H1 (cell line): ENCODE data around the gene MMP19. TPM values are rescaled to one million over a fixed set of nuclear protein-coding genes. Genes with fewer than 3 reads are reported as not detected.

ENCODE experiments used
- CTCF ChIA-PET: fragments of 300-600 bp; sonication (Branson Sonifier 250); formaldehyde crosslinking; loops from one replicate; lab custom pipeline; 2021; ENCODE audit not compliant: partially characterized antibody; lab: Charles Lee
- POLR2A ChIA-PET: fragments of 300-600 bp; sonication (Branson Sonifier 250); formaldehyde crosslinking; loops from one replicate; lab custom pipeline; 2021; ENCODE audit warnings: inconsistent platforms; ENCODE audit not compliant: partially characterized antibody; lab: Charles Lee
- DNase-seq, 2 experiments: peaks; one replicate each; pipeline versions ENCODE4 v3.0.0 to v3.0.0-alpha.2; 2010 to 2022; ENCODE audit warnings: low spot score in 2 of 2, low read depth in 1 of 2, mixed read lengths in 1 of 2
- FAIRE-seq: peaks from 2 replicates; lab custom pipeline; 2011; peaks lifted over from hg19 to GRCh38; lab: Jason Lieb, UNC
- H2AFZ ChIP-seq: 2 replicates; pipeline ENCODE4 v1.8.1; 2012; ENCODE audit warnings: low read length, inconsistent platforms
- H2AK5ac ChIP-seq: 2 replicates; pipeline ENCODE4 v1.6.1; 2013; ENCODE audit warnings: low read depth, low read length
- H2BK120ac ChIP-seq: replicated peaks from 2 replicates; pipeline ENCODE3; 2013; ENCODE audit warnings: low read depth, low read length, inconsistent platforms
- H2BK12ac ChIP-seq: 2 replicates; pipeline ENCODE4 v1.6.1; 2013; ENCODE audit warnings: low read depth, low read length
- H2BK15ac ChIP-seq: 2 replicates; pipeline ENCODE4 v1.6.1; 2013; ENCODE audit warnings: low read length
- H2BK20ac ChIP-seq: 2 replicates; pipeline ENCODE4 v1.6.1; 2013; ENCODE audit warnings: low read length
- H2BK5ac ChIP-seq: 2 replicates; pipeline ENCODE4 v1.6.1; 2013; ENCODE audit warnings: low read depth, low read length
- H3K14ac ChIP-seq: 2 replicates; pipeline ENCODE4 v1.6.1; 2013; ENCODE audit warnings: inconsistent platforms; ENCODE audit not compliant: insufficient read length
- H3K18ac ChIP-seq: 2 replicates; pipeline ENCODE4 v1.6.1; 2013; ENCODE audit warnings: low read length; ENCODE audit errors: extremely low read depth
- H3K23ac ChIP-seq: 2 replicates; pipeline ENCODE4 v1.6.1; 2013; ENCODE audit warnings: inconsistent platforms; ENCODE audit not compliant: insufficient read length
- H3K23me2 ChIP-seq: 2 replicates; pipeline ENCODE4 v1.6.1; 2013; ENCODE audit warnings: low read depth, low read length
- H3K27ac ChIP-seq: 2 replicates; pipeline ENCODE4 v1.6.1; 2011; ENCODE audit warnings: low read depth, low read length, inconsistent platforms
- H3K27me3 ChIP-seq, 4 experiments: replicated peaks in 1 of 4; 1 replicate in 1 of 4; 2 replicates in 3 of 4; pipeline versions ENCODE4 v1.6.1 to v1.8.1; 2011 to 2013; ENCODE audit warnings: low read length in 3 of 4, mild to moderate bottlenecking in 3 of 4, inconsistent platforms in 2 of 4, mixed read lengths in 2 of 4, moderate library complexity in 1 of 4; ENCODE audit not compliant: control insufficient read depth in 3 of 4, insufficient read depth in 3 of 4; ENCODE audit errors: extremely low read depth in 1 of 4
- H3K36me3 ChIP-seq, 4 experiments: 2 replicates each; pipeline versions ENCODE4 v1.6.1 to v1.8.1; 2011 to 2013; ENCODE audit warnings: mild to moderate bottlenecking in 4 of 4, low read length in 3 of 4, moderate library complexity in 2 of 4, control low read depth in 1 of 4, inconsistent platforms in 1 of 4; ENCODE audit not compliant: insufficient read depth in 4 of 4, control insufficient read depth in 2 of 4
- H3K4ac ChIP-seq: replicated peaks from 2 replicates; pipeline ENCODE3; 2013; ENCODE audit warnings: low read length, low read depth, mixed read lengths, inconsistent platforms; ENCODE audit not compliant: insufficient read length
- H3K4me1 ChIP-seq, 4 experiments: replicated peaks in 1 of 4; 1 replicate in 1 of 4; 2 replicates in 3 of 4; pipeline versions ENCODE4 v1.6.1 to v1.8.1; 2011 to 2013; ENCODE audit warnings: low read length in 3 of 4, inconsistent platforms in 2 of 4, mixed read lengths in 1 of 4; ENCODE audit not compliant: insufficient read depth in 4 of 4, control insufficient read depth in 3 of 4
- H3K4me2 ChIP-seq, 2 experiments: 2 replicates each; pipeline versions ENCODE4 v1.6.1 to v1.8.1; 2011 to 2013; ENCODE audit warnings: low read depth in 2 of 2, low read length in 2 of 2, control low read depth in 1 of 2, inconsistent platforms in 1 of 2, mild to moderate bottlenecking in 1 of 2; ENCODE audit not compliant: insufficient read depth in 1 of 2
- H3K4me3 ChIP-seq, 4 experiments: fragments of 200-600, 300-600 bp in 1 of 4; sonication (generic), shearing (Covaris generic), sonication (Bioruptor Twin) in 1 of 4; 2 replicates each; pipeline versions ENCODE4 v1.5.1 to v1.8.1; 2011 to 2016; ENCODE audit warnings: low read length in 4 of 4, low read depth in 3 of 4, control low read depth in 2 of 4, inconsistent platforms in 2 of 4, mild to moderate bottlenecking in 2 of 4, mixed read lengths in 1 of 4, moderate library complexity in 1 of 4; ENCODE audit not compliant: insufficient read depth in 2 of 4; ENCODE audit errors: extremely low read depth in 1 of 4
- H3K56ac ChIP-seq: replicated peaks from 2 replicates; pipeline ENCODE3; 2013; ENCODE audit warnings: low read depth, mild to moderate bottlenecking, mixed read lengths, low read length, inconsistent platforms; ENCODE audit not compliant: insufficient read length
- H3K79me1 ChIP-seq: 2 replicates; pipeline ENCODE4 v1.6.1; 2013; ENCODE audit warnings: low read depth, low read length, control low read depth
- H3K79me2 ChIP-seq, 2 experiments: 2 replicates each; pipeline versions ENCODE4 v1.6.1 to v1.8.1; 2012 to 2013; ENCODE audit warnings: low read length in 2 of 2, mild to moderate bottlenecking in 2 of 2, inconsistent platforms in 1 of 2; ENCODE audit not compliant: insufficient read depth in 2 of 2, control insufficient read depth in 1 of 2
- H3K9ac ChIP-seq, 4 experiments: replicated peaks in 1 of 4; 1 replicate in 1 of 4; 2 replicates in 3 of 4; pipeline versions ENCODE4 v1.6.1 to v1.8.1; 2011 to 2013; ENCODE audit warnings: low read depth in 3 of 4, low read length in 3 of 4, control low read depth in 2 of 4, mild to moderate bottlenecking in 2 of 4, moderate library complexity in 2 of 4, inconsistent platforms in 1 of 4; ENCODE audit errors: extremely low read depth in 1 of 4
- H3K9me3 ChIP-seq, 2 experiments: 2 replicates each; pipeline versions ENCODE4 v1.6.1 to v1.8.1; 2012 to 2013; ENCODE audit warnings: mild to moderate bottlenecking in 2 of 2, moderate library complexity in 2 of 2, control low read depth in 1 of 2, inconsistent platforms in 1 of 2, low read depth in 1 of 2, low read length in 1 of 2, mixed read lengths in 1 of 2; ENCODE audit not compliant: insufficient read depth in 2 of 2
- H4K20me1 ChIP-seq, 2 experiments: replicated peaks in 1 of 2; 2 replicates each; pipeline versions ENCODE3 to v1.8.1; 2011 to 2013; ENCODE audit warnings: inconsistent platforms in 2 of 2, low read length in 2 of 2, mild to moderate bottlenecking in 1 of 2; ENCODE audit not compliant: insufficient read depth in 2 of 2, control insufficient read depth in 1 of 2
- H4K5ac ChIP-seq: 2 replicates; pipeline ENCODE4 v1.6.1; 2013; ENCODE audit warnings: low read length, low read depth, mixed read lengths, inconsistent platforms; ENCODE audit not compliant: insufficient read length
- H4K8ac ChIP-seq: 2 replicates; pipeline ENCODE4 v1.8.0; 2013; ENCODE audit warnings: mild to moderate bottlenecking, moderate library complexity, low read length, inconsistent platforms; ENCODE audit not compliant: insufficient read depth; ENCODE audit errors: extremely low read depth
- H4K91ac ChIP-seq: replicated peaks from 2 replicates; pipeline ENCODE3; 2013; ENCODE audit warnings: low read length, mixed read lengths, inconsistent platforms; ENCODE audit not compliant: insufficient read length
- EP300 ChIP-seq, 2 experiments: IDR thresholded peaks; 1 replicate in 1 of 2; 2 replicates in 1 of 2; pipeline ENCODE4 v1.6.1; 2011 to 2012; ENCODE audit warnings: low read depth in 2 of 2, low read length in 2 of 2, mild to moderate bottlenecking in 2 of 2, borderline replicate concordance in 1 of 2, inconsistent platforms in 1 of 2, moderate library complexity in 1 of 2
- PHF8 ChIP-seq: fragments of 200-600 bp; sonication (generic); conservative IDR thresholded peaks from 2 replicates; pipeline ENCODE4 v1.7.1; 2012; ENCODE audit warnings: low read depth, mild to moderate bottlenecking, inconsistent platforms, low read length, moderate library complexity
- RBBP5 ChIP-seq: IDR thresholded peaks from 2 replicates; pipeline ENCODE4 v1.7.1; 2012; ENCODE audit warnings: low read depth, mild to moderate bottlenecking, inconsistent platforms, low read length, moderate library complexity, borderline replicate concordance
- RNF2 ChIP-seq: fragments of 200-900, 300-1000 bp; sonication (generic); IDR thresholded peaks from 2 replicates; pipeline ENCODE4 v1.7.1; 2016; ENCODE audit warnings: borderline replicate concordance, low read depth, mild to moderate bottlenecking, antibody characterized with exemption, low read length; ENCODE audit not compliant: poor library complexity, severe bottlenecking; ENCODE audit errors: missing control alignments
- RXRA ChIP-seq: IDR thresholded peaks from 2 replicates; pipeline ENCODE4 v1.6.1; 2011; ENCODE audit warnings: low read depth, mild to moderate bottlenecking, low read length, moderate library complexity; ENCODE audit not compliant: insufficient read depth
- SIN3A ChIP-seq, 2 experiments: IDR thresholded peaks in 1 of 2; conservative IDR thresholded peaks in 1 of 2; 2 replicates each; pipeline ENCODE4 v1.6.1; 2011 to 2012; ENCODE audit warnings: low read length in 2 of 2, improper control_type of control experiment in 1 of 2, low read depth in 1 of 2, mild to moderate bottlenecking in 1 of 2
- WGBS, 2 experiments: shearing (Covaris generic) in 1 of 2; methylation state at CpG; one replicate each; pipeline versions ENCODE4 v1.1.6 to v1.1.7; 2013 to 2015; ENCODE audit warnings: low lambda C conversion rate in 2 of 2, mixed read lengths in 2 of 2, inconsistent platforms in 1 of 2, low coverage in 1 of 2, missing lambda C conversion rate in 1 of 2; ENCODE audit not compliant: insufficient replicate concordance in 2 of 2, insufficient coverage in 1 of 2, insufficient read length in 1 of 2; ENCODE audit errors: extremely low coverage in 1 of 2, missing lambda C conversion rate in 1 of 2; 5-methylcytosine and 5-hydroxymethylcytosine counted together
- polyA plus RNA-seq, 7 experiments: library from polyadenylated mRNA; depleted of rRNA in 3 of 7; stranded (reverse) in 5 of 7; unstranded in 2 of 7; fragments of >200 nt in 5 of 7; fragments of 200-250 nt in 2 of 7; gene quantifications; 1 replicate in 5 of 7; 2 replicates in 1 of 7; 4 replicates in 1 of 7; pipeline versions ENCODE4 v1.2.1 to v1.2.3, GENCODE V29; 2011 to 2013; ENCODE audit warnings: missing spikeins in 2 of 7, mixed read lengths in 2 of 7
- total RNA-seq: library from RNA; stranded (reverse); fragmentation: NEBNext Ultra II Directional; extraction: Animal tissue kit (Norgen Biotek cat#: 25700); gene quantifications from 2 replicates; pipeline ENCODE4 v1.2.1, GENCODE V29; 2021
- TF ChIP-seq, protein P1 (sequence below): IDR thresholded peaks from 2 replicates; pipeline ENCODE4 v1.6.1; 2011; ENCODE audit warnings: low read length, improper control_type of control experiment

The MMP19 gene
- total and polyA plus RNA-seq, 2 of the 8 experiments (the other 6 are each of a cell fraction or from before 2014, with no cell fraction given), result 2.7 to 3.3 TPM

GRCh38 chr12:55830601-55831446 is 11.9 kb downstream of the MMP19 start:
- peak overlapping the region; percentile 92 for H3K27ac ChIP-seq
- peak overlapping the region; percentile 98 for H3K18ac ChIP-seq
- H3K79me2 ChIP-seq, result peaks cover 5 to 34% of the 10 kb centered on the region in 2 experiments; a peak in 3 of 4 replicates
- no peak overlapping the region for H2AK5ac ChIP-seq
- H3K36me3 ChIP-seq, result no peaks in the 10 kb centered on the region; a peak in 1 of 8 replicates
- peak in 1 of 2 experiments; percentile 89 for DNase-seq
- H3K14ac ChIP-seq, result no peak overlapping the region
- no peak overlapping the region for H2BK15ac ChIP-seq
- no peaks in the 10 kb centered on the region; the same call in 1 of the 2 replicates for H3K23me2 ChIP-seq
- 4% methylated on average over 18 of the region's 23 CpGs; no CpG with 5 or more reads in 1 of the 2 experiments for WGBS, 2 experiments
- peak overlapping the region; percentile 94 for H2BK5ac ChIP-seq
- no peaks in the 10 kb centered on the region for H4K20me1 ChIP-seq
- H3K23ac ChIP-seq, result no peak overlapping the region
- peaks cover 1 to 16% (median 6%) of the 10 kb centered on the region in 4 experiments for H3K4me1 ChIP-seq
- peak overlapping the region; percentile 93 to 98 for H3K4me2 ChIP-seq
- ChIA-PET CTCF (interaction anchor here (0.7 to 5.2 kb wide), 16 partner anchors 10 to 175 kb away, joined by 3 to 59 read pairs (median 4); partner anchors contain the start of genes DGKA, MMP19, ORMDL2 and PYM1), POLR2A (interaction anchor here (0.8 to 6.2 kb wide), 35 partner anchors 11 to 327 kb away, joined by 3 to 109 read pairs (median 5); partner anchors contain the start of genes BLOC1S1, CD63, DGKA and GDF11)
- no peaks in the 10 kb centered on the region for H3K27me3 ChIP-seq
- H3K4ac ChIP-seq, result peak overlapping the region; percentile 50
- no peak for FAIRE-seq
- peak overlapping the region; percentile 66 to 87 (median 78) for H3K9ac ChIP-seq
- peak overlapping the region; percentile 69 for H4K91ac ChIP-seq
- peak overlapping the region; percentile 93 for H2BK120ac ChIP-seq
- H2BK20ac ChIP-seq, result 0 out of 2 replicates have a peak overlapping the region, but pooled peaks have one; percentile 56
- H3K9me3 ChIP-seq, result no peaks in the 10 kb centered on the region
- no peak overlapping the region; the same call in 1 of the 2 replicates for H2AFZ ChIP-seq
- peak overlapping the region; percentile 59 to 97 (median 86) for H3K4me3 ChIP-seq
- peak overlapping the region; percentile 93 for H4K8ac ChIP-seq
- peak overlapping the region; percentile 88 for H4K5ac ChIP-seq
- peaks cover 5% of the 10 kb centered on the region for H3K79me1 ChIP-seq
- peak overlapping the region; percentile 88 for H3K56ac ChIP-seq
- peak overlapping the region; percentile 51; the same call in 1 of the 2 replicates for H2BK12ac ChIP-seq
- TF ChIP-seq EP300 (IDR thresholded peaks at IDR 0.05; ENCODE audit: borderline replicate concordance in 1 of 2, low read depth in 2 of 2, low read length in 2 of 2) (peak in 1 of 2 experiments; percentile 99; a peak in 2 of 3 replicates), RNF2 (no peak), SIN3A (conservative IDR thresholded peaks at IDR 0.05 in 1 of 2, IDR thresholded peaks at IDR 0.05 in 1 of 2; ENCODE audit: low read depth in 1 of 2, low read length in 2 of 2) (peak; percentile 60 to 78; a peak in 2 of 4 replicates), RXRA (no peak), PHF8 (peak; percentile 22; the same call in 1 of the 2 replicates), RBBP5 (no peak)
- TF ChIP-seq, protein P1, sequence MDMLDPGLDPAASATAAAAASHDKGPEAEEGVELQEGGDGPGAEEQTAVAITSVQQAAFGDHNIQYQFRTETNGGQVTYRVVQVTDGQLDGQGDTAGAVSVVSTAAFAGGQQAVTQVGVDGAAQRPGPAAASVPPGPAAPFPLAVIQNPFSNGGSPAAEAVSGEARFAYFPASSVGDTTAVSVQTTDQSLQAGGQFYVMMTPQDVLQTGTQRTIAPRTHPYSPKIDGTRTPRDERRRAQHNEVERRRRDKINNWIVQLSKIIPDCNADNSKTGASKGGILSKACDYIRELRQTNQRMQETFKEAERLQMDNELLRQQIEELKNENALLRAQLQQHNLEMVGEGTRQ, result no peak
